HCT116 (cell line): ENCODE data around the gene WWTR1. TPM values are rescaled to one million over a fixed set of nuclear protein-coding genes. Genes with fewer than 3 reads are reported as not detected.

Experiments
- ATAC-seq: fragments of 200-7000 bp; cut with Tn5 transposase; 2 replicates; pipeline ENCODE4 v1.9.1; 2020; ENCODE audit warnings: mild to moderate bottlenecking, moderate library complexity
- BruUV-seq: library from RNA; stranded (reverse); fragments of 400-500 nt; replicated peaks from 2 replicates; lab custom pipeline; 2021; lab: Mats Ljungman, UMichigan
- CTCF ChIA-PET: fragments of 300-600 bp; sonication (Branson Sonifier 250); formaldehyde crosslinking; loops from one replicate; lab custom pipeline; 2021; ENCODE audit warnings: antibody characterized with exemption; lab: Charles Lee
- POLR2A ChIA-PET: fragments of 300-600, 350-600 bp; sonication (Branson Sonifier 250); formaldehyde crosslinking; loops from one replicate; lab custom pipeline; 2021; ENCODE audit warnings: antibody characterized with exemption; lab: Charles Lee
- RAD21 ChIA-PET, 2 experiments: fragments of 300-600 bp; sonication (Branson Sonifier 250); formaldehyde crosslinking; loops; one replicate each; lab custom pipeline; 2023; ENCODE audit warnings: low total read pairs in 2 of 2; ENCODE audit not compliant: uncharacterized antibody in 2 of 2, unreplicated experiment in 2 of 2, low non-redundant PET in 1 of 2; lab: Charles Lee
- DNase-seq: peaks from one replicate; pipeline ENCODE4 v3.0.0-alpha.2; 2010; ENCODE audit warnings: low read depth, low spot score
- H2AFZ ChIP-seq: fragments of 200-600 bp; shearing (Covaris generic), sonication (generic); 2 replicates; pipeline ENCODE4 v1.6.1; 2017; ENCODE audit warnings: low read depth, mixed run types, mixed read lengths, antibody characterized with exemption, low read length; ENCODE audit not compliant: poor library complexity, severe bottlenecking
- H3K27ac ChIP-seq: 2 replicates; pipeline ENCODE4 v1.5.1; 2012; ENCODE audit warnings: low read depth, low read length
- H3K27me3 ChIP-seq: fragments of 200-600 bp; sonication (generic); 2 replicates; pipeline ENCODE4 v1.6.1; 2016; ENCODE audit warnings: mixed run types, low read length, mixed read lengths; ENCODE audit not compliant: insufficient read depth
- H3K36me3 ChIP-seq, 2 experiments: fragments of 200-500 bp in 1 of 2; fragments of 200-600 bp in 1 of 2; sonication (Bioruptor generic) in 1 of 2; sonication (generic) in 1 of 2; 2 replicates each; pipeline versions ENCODE4 v1.5.1 to v1.6.1; 2014 to 2016; ENCODE audit warnings: low read length in 2 of 2, inconsistent platforms in 1 of 2, mixed read lengths in 1 of 2, mixed run types in 1 of 2; ENCODE audit not compliant: insufficient read depth in 2 of 2, control insufficient read depth in 1 of 2
- H3K4me1 ChIP-seq, 2 experiments: fragments of 200-600 bp in 1 of 2; sonication (generic) in 1 of 2; 2 replicates each; pipeline versions ENCODE4 v1.5.1 to v1.6.1; 2012 to 2017; ENCODE audit warnings: low read length in 2 of 2, inconsistent platforms in 1 of 2, mild to moderate bottlenecking in 1 of 2, mixed read lengths in 1 of 2, mixed run types in 1 of 2, moderate library complexity in 1 of 2; ENCODE audit not compliant: insufficient read depth in 2 of 2, control insufficient read depth in 1 of 2
- H3K4me2 ChIP-seq: fragments of 200-600 bp; sonication (generic); 2 replicates; pipeline ENCODE4 v1.6.1; 2017; ENCODE audit warnings: mixed run types, low read length, mixed read lengths
- H3K4me3 ChIP-seq, 2 experiments: fragments of 200-600 bp in 1 of 2; sonication (generic) in 1 of 2; replicated peaks in 1 of 2; 2 replicates each; pipeline ENCODE4 v1.5.1; 2011 to 2016; ENCODE audit warnings: low read length in 2 of 2, control low read depth in 1 of 2, low read depth in 1 of 2, mild to moderate bottlenecking in 1 of 2, mixed read lengths in 1 of 2, mixed run types in 1 of 2
- H3K79me2 ChIP-seq: fragments of 200-600 bp; sonication (generic); 2 replicates; pipeline ENCODE4 v1.6.1; 2017; ENCODE audit warnings: mild to moderate bottlenecking, mixed run types, low read length, moderate library complexity, mixed read lengths; ENCODE audit not compliant: insufficient read depth
- H3K9ac ChIP-seq: fragments of 200-600 bp; sonication (generic); 2 replicates; pipeline ENCODE4 v1.6.1; 2016; ENCODE audit warnings: low read length, mixed read lengths
- H3K9me2 ChIP-seq: fragments of 200-600 bp; sonication (generic), shearing (Covaris generic); 2 replicates; pipeline ENCODE4 v1.6.1; 2017; ENCODE audit warnings: mixed run types, mild to moderate bottlenecking, moderate library complexity; ENCODE audit not compliant: insufficient read depth
- H3K9me3 ChIP-seq, 2 experiments: fragments of 200-500 bp in 1 of 2; fragments of 200-600 bp in 1 of 2; sonication (Bioruptor generic) in 1 of 2; sonication (generic) in 1 of 2; 2 replicates each; pipeline ENCODE4 v1.6.1; 2014 to 2017; ENCODE audit warnings: low read length in 2 of 2, mixed read lengths in 2 of 2, inconsistent platforms in 1 of 2, low read depth in 1 of 2, mild to moderate bottlenecking in 1 of 2, mixed run types in 1 of 2, moderate library complexity in 1 of 2; ENCODE audit not compliant: control insufficient read depth in 1 of 2, insufficient read depth in 1 of 2
- H4K20me1 ChIP-seq: fragments of 200-600 bp; sonication (generic), shearing (Covaris generic); 2 replicates; pipeline ENCODE4 v1.6.1; 2017; ENCODE audit warnings: mixed run types, mild to moderate bottlenecking, moderate library complexity; ENCODE audit not compliant: insufficient read depth
- CBX3 ChIP-seq: IDR thresholded peaks from 2 replicates; pipeline ENCODE4 v1.6.1; 2012; ENCODE audit warnings: low read depth
- CEBPB ChIP-seq: IDR thresholded peaks from 2 replicates; pipeline ENCODE4 v1.6.1; 2012; ENCODE audit warnings: low read depth
- CTCF ChIP-seq, 3 experiments: fragments of 200-600 bp in 1 of 3; sonication (generic) in 1 of 3; IDR thresholded peaks in 2 of 3; conservative IDR thresholded peaks in 1 of 3; 2 replicates each; pipeline ENCODE4 v1.5.1; 2012 to 2017; ENCODE audit warnings: low read depth in 2 of 3, low read length in 2 of 3, antibody characterized with exemption in 1 of 3, borderline replicate concordance in 1 of 3, control low read depth in 1 of 3, mild to moderate bottlenecking in 1 of 3, mixed read lengths in 1 of 3, mixed run types in 1 of 3, moderate library complexity in 1 of 3; ENCODE audit not compliant: insufficient read depth in 1 of 3
- EGR1 ChIP-seq: IDR thresholded peaks from 2 replicates; pipeline ENCODE4 v1.6.1; 2012; ENCODE audit warnings: low read depth
- POLR2AphosphoS5 ChIP-seq: IDR thresholded peaks from 2 replicates; pipeline ENCODE4 v1.6.1; 2011; ENCODE audit warnings: mild to moderate bottlenecking, low read depth, low read length, moderate library complexity
- RAD21 ChIP-seq: IDR thresholded peaks from 2 replicates; pipeline ENCODE4 v1.6.1; 2012; ENCODE audit warnings: low read depth, mild to moderate bottlenecking
- SP1 ChIP-seq: IDR thresholded peaks from 2 replicates; pipeline ENCODE4 v1.6.1; 2012; ENCODE audit warnings: low read depth
- TCF7L2 ChIP-seq: IDR thresholded peaks from 2 replicates; pipeline ENCODE4 v1.7.0; 2011; ENCODE audit warnings: borderline replicate concordance, inconsistent platforms; ENCODE audit not compliant: insufficient read depth, insufficient read length; ENCODE audit errors: extremely low read depth
- ZNF274 ChIP-seq: fragments of 200-500 bp; sonication (Bioruptor generic); IDR thresholded peaks from 2 replicates; pipeline ENCODE4 v1.6.1; 2014; ENCODE audit warnings: mild to moderate bottlenecking, low read depth, low read length, inconsistent platforms
- intact Hi-C: fragments of 100-400 bp; cut with micrococcal nuclease; formaldehyde crosslinking; loops from 2 replicates; pipeline ENCODE4 v1.10.0; 2022
- total RNA-seq: library from RNA; stranded (reverse); gene quantifications from one replicate; pipeline ENCODE4 v1.2.1, GENCODE V29; 2021; ENCODE audit not compliant: unreplicated experiment
- TF ChIP-seq, protein P1 (sequence below): IDR thresholded peaks from 2 replicates; pipeline ENCODE4 v1.6.1; 2012

Gene WWTR1
- total RNA-seq, 1 experiment from 2014 or later: 46.9 TPM

DNA sequence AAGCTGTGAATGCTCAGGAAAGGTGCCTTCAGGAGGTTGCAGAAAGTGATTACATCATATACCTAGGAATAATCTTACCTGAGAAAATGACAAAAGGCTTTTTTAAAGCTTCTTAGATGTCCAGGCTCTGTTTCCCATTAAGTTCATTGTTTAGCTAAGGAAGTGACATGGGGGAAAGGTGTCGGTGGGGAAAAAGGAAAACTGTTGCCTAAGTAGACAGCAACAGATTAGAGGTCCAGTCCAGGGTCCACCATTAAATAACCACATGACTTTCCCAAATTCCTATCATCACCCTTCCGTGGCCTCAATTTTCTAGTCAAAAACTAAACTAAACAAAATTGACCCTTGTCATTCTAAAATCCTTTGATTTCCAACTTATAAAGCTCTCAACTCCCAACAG lies 4.3 kb downstream of the WWTR1 start:
- H3K36me3 ChIP-seq: peaks cover 13 to 22% of the 10 kb centered on the region in 2 experiments; a peak in 3 of 4 replicates
- H3K4me3 ChIP-seq: no peak overlapping the region
- no peaks in the 10 kb centered on the region for H4K20me1 ChIP-seq
- no peak for DNase-seq
- no peak overlapping the region for H3K4me2 ChIP-seq
- intact Hi-C loops: no loop called here
- H3K27ac ChIP-seq: no peak overlapping the region
- no peaks in the 10 kb centered on the region for H3K27me3 ChIP-seq
- no TSS peak for BruUV-seq
- H2AFZ ChIP-seq: no peak overlapping the region
- POLR2A ChIA-PET: interaction anchor here (1.3 kb wide), 1 partner anchor 9 kb away, joined by 4 read pairs; no protein-coding TSS in a partner anchor
- RAD21 ChIA-PET: no interaction called here
- H3K9me2 ChIP-seq: no peaks in the 10 kb centered on the region
- peaks cover 14 to 34% of the 10 kb centered on the region in 2 experiments for H3K4me1 ChIP-seq
- H3K9ac ChIP-seq: no peak overlapping the region
- TF ChIP-seq RAD21 (no peak), ZNF274 (no peak), CTCF (IDR thresholded peaks at IDR 0.05 in 2 of 3, conservative IDR thresholded peaks at IDR 0.05 in 1 of 3; ENCODE audit: borderline replicate concordance in 1 of 3, insufficient read depth in 1 of 3, low read depth in 2 of 3, low read length in 2 of 3) (no peak), CEBPB (no peak), TCF7L2 (no peak), POLR2AphosphoS5 (no peak), SP1 (no peak), CBX3 (no peak), EGR1 (no peak)
- TF ChIP-seq, protein P1, sequence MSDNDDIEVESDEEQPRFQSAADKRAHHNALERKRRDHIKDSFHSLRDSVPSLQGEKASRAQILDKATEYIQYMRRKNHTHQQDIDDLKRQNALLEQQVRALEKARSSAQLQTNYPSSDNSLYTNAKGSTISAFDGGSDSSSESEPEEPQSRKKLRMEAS: no peak
- CTCF ChIA-PET: no interaction called here
- peaks cover 75% of the 10 kb centered on the region for H3K79me2 ChIP-seq
- no peaks in the 10 kb centered on the region for H3K9me3 ChIP-seq
- no peak for ATAC-seq
